Effector CD4-positive, alpha-beta T cell (primary cell): ENCODE measurements around the gene NFXL1.
"Not testable (repeated sequence)": the region's sequence is repeated elsewhere in the genome, so short reads cannot be mapped to it uniquely, and the experiment has no call there.

Experiments used
- DNase-seq: peaks from one replicate; pipeline ENCODE4 v3.0.0-alpha.2; 2020
- total RNA-seq: gene quantifications from one replicate; lab custom pipeline; 2026; lab: John Stamatoyannopoulos, UW

NFXL1 gene
- total RNA-seq: 19.1 reads per million, percentile 46 among the genes with 10 or more reads in this experiment

GRCh38 chr4:47914220-47914925 is at the start of gene NFXL1:
NFXL1 (minus strand) TSS chr4:47914583; CDS start chr4:47914203, 380 bp downstream.
- DNase-seq: peak; percentile 95

DNA sequence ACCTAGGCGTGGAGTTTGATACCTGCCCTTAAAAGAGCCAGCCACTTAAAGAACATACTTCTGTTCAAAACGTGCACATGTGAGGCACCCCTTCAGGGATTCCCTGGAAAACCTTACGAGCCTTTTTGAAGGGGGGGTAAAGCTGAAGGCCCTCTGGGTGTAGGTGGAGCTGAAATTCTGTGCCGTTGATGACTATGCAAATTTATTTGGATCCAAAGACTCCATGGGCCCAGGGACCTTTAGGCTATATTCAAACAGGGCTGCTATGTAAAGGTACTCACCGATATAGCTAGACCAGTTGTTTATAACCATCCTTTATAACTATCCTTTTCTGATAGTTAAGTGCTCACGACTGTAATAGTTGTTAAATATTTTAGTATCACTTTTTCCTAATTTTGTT is 40.3 kb upstream of the NFXL1 start:
- no peak for DNase-seq

DNA sequence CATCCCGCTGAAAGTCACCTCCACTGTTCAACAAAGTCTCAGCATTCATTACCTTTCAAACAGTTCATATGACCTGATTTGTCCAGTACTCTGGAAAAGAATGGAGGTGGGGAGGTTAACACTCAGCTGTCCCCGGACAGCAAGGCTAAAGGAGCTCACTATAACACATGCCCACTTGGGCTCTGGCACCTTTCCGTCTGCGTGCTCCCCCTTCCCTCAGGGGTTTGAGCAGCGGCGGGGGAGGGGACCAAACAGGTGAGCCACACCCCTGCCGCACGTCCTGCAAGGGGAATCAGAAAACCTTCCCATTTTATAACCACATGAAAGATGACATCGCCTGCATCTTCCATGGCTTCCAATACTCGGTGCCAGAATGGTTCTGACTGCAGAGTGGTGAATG is 39.9 kb upstream of the NFXL1 start:
- no peak for DNase-seq

DNA sequence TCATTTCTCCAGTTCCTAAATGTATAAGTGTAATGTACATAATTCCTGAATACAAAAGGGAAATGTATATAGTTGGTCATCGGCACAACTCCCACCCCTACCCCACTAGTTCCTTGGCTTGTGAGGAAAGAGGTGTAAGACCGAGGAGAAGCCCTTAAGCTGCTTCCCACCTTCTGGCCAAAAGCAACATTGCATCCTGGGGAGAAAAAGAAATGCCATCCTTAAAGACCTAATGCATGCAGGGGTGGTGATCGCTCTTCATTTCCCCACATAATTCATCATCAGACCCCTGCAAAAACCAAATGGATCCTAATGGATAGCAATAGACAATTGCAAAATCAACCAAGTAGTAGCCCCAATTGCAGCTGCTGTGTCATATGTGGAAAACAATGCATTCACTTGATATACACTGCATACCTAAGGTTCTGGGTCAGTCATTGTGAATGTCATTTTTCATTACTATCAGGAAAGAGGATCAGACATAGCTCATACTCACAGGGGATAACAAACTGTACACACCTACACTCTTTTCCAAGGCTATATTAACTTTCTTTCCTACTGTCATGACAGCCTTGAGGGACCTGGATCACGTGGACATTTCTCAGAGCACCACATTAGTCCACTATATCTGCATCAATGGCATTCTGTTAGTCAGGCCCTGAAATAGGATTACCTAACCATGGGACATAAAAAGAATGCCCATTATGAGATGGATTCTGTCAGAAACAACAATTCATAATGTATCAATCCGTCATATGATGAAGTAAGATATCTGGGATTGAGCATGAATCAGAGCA is 31.7 kb upstream of the NFXL1 start:
- no peak for DNase-seq

- no peak for DNase-seq
Observed at GRCh38 chr4:47942081-47942819, 27.9 kb upstream of the NFXL1 start.

DNA sequence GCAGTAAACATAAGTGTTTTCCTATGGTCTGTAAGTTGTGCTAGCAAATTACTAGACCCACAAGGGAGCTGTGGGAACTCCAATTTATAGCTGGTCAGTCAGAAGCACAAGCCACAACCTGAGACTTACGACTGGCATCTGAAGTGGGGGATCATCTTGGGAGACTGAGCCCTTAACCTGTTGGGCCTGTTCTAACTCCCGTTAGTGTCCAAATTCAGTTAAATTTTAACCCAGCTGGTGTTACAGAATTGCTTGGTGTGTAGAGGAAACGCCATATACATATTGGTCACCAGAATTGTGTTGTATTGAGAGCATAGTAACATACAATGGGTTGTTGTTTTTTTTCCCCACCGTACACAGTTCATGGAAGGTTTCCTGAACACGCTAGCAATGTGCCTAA is 25.1 kb upstream of the NFXL1 start:
- DNase-seq: no peak

- DNase-seq: no peak
Observed at GRCh38 chr4:47936336-47936735, 22.0 kb upstream of the NFXL1 start.

DNA sequence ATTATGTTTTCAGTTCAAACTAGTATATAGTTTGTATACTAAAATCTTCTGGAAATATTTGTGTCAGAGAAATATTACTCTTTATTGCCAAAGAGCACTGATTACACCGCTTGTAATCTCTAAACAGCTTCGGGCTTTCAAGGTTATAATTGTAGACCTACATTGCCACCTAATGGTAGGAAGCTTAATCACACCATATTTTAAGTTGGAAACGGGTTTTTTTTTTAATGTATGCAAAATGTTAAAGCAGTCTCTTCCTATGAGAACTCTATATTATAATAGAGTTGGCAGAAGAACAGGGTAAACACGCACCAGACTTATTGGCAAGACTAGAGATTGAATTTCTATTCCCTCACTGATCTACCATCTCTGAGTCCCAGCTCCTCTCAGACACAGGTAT is 19.5 kb upstream of the NFXL1 start:
- no peak for DNase-seq

- no peak for DNase-seq
Observed at GRCh38 chr4:47930971-47931804, 16.8 kb upstream of the NFXL1 start.

GRCh38 chr4:47929682-47930201 is 15.4 kb upstream of the NFXL1 start:
- no peak for DNase-seq

DNA sequence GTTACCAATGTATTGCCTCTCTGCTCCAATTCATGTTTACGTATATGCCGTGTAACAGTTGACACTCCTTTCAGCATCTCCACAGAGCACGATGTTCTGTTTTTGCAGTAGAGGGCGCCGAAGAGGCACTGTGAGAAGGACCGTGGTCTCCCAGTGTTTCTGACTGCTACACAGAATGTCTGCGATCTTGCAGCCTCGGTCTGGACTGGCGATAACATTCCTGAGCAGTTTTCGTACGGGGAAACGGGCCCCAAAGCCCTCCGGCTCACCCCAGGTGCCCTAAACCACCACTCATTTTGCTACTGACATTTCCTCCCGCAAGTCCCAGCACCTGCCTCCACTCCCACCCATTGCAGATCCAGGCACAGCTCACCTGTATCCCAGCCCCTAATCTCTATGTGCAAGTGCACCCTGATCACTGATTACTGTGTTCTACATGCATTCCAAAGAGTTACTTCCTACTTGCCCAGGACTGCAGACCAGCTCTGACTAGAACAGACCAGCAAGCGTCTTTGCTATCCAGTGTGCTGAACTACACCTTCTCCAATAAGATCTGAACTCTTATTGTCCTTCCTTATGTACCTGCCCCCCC is 12.4 kb upstream of the NFXL1 start:
- peak; percentile 28 for DNase-seq

GRCh38 chr4:47923261-47923608 is 8.9 kb upstream of the NFXL1 start:
- DNase-seq: not testable (repeated sequence)

- DNase-seq: not testable (repeated sequence)
Observed at GRCh38 chr4:47922436-47923260, 8.3 kb upstream of the NFXL1 start.

DNA sequence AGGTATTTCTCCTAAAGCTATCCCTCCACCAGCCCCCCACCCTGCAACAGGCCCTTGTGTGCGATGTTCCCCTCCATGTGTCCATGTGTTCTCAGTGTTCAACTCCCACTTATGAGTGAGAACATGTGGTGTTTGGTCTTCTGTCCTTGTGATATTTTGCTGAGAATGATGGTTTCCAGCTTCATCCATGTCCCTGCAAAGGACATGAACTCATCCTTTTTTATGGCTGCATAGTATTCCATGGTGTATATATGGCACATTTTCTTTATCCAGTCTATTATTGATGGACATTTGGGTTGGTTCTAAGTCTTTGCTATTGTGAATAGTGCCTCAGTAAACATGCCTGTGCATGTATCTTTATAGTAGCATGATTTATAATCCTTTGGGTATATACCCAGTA is 2.8 kb upstream of the NFXL1 start:
- DNase-seq: not testable (repeated sequence)

DNA sequence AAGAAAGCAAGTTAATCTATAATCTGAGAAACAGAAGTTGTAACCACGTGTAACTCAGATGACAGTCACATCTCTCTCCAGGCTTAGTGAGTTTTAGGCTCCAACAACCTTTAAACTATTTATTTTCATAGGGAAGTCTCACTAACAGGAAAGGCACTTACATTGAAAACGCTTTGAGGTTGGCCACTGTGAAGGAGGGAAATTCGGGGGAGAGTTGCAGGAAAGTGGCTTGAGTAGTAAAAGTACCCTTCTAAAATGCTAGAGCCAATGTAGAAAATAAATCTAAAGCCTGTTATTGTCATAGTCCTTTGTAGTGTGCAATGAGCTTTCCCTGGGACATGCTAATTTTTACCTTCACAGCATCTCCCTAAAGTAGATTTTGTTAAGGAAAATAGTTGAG is 995 bp upstream of the NFXL1 start:
- no peak for DNase-seq

DNA sequence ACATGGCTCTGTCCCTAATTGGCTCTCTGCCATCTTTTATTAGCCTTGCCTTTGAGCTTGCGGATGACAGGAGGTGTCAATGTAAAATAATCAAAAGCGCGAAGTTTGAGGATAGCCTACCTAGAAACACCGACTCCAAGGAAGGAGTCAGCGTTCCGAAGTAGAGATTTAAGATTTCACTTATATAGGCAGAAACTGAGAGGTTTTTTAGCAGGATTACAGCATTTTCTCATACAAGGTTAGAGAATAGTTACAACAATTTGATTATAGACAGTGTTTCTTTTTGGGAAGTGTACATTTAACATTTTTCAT is 499 bp upstream of the NFXL1 start:
- no peak for DNase-seq

- DNase-seq: peak; percentile 20
Observed at GRCh38 chr4:47913861-47914219, 543 bp downstream of the NFXL1 start.

DNA sequence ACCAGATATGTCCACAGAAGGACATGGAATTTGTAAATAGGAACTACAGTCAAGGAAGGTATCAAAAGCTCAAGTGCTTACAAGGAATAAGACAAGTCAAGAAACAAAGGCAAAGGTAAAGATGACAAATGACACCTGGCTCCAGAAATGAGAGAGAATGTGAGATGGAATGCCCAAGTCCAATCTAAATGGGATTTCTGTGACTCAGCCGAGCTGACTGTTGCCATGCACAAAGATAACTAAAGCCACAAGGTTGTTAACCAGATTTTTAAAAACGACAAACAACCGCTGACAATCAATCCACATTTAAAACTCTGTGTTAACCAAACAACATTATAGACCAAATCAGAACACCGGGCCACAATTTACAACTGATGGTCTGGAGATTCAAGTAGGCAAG is 1.1 kb downstream of the NFXL1 start:
- DNase-seq: no peak

DNA sequence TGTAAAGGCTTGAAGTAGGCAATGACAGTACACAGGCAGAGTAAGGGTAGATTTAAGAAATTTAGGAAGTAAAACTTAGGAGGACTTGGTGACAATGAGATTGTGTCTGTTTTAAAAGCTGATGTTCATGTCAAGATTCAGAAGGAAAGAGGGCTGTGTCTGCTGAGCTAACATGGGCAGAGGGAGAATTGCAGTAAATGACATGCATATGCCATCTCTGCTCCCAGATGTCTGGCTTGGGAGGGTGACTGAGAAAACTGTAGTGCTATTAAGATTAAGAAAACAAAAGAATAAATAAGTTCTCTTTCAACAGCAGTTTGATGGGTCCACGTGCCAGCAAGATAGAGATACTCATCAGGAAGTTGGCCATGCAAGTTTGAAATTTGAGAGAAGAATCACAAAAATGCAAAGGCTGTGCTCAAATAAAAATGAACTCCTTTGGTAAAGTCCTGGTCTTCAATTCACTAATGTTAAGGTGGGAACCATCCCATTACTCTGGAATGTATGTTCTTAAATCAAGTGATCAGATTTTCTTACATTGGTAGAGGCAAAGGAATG is 7.2 kb downstream of the NFXL1 start:
- no peak for DNase-seq

DNA sequence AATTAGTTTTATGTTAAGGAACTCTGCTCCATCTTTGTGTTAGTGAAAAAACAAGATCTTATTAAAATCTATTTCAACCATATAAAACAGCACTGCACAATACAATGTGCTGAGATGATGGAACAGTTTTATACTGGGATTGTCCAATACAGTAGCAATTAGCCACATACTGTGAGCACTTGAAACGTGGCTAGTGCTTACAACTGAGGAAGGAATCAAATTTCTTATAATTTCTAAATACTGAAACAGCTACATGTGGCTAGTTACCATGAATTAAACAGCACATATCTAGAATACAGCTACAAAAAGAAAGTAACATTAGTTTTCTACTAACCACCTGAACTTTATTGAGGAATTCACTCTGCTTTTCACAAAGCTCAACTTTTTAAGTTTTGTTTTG is 14.7 kb downstream of the NFXL1 start:
- no peak for DNase-seq

GRCh38 chr4:47891928-47892327 is 22.5 kb downstream of the NFXL1 start:
- no peak for DNase-seq
